ENCODE data around the gene SV2C. TPM values are rescaled to one million over a fixed set of nuclear protein-coding genes. Genes with fewer than 3 reads are reported as not detected.

The SV2C gene
- total and polyA plus RNA-seq, 7 donors = under 0.01 to 0.01 TPM; not detected in 5

DNA sequence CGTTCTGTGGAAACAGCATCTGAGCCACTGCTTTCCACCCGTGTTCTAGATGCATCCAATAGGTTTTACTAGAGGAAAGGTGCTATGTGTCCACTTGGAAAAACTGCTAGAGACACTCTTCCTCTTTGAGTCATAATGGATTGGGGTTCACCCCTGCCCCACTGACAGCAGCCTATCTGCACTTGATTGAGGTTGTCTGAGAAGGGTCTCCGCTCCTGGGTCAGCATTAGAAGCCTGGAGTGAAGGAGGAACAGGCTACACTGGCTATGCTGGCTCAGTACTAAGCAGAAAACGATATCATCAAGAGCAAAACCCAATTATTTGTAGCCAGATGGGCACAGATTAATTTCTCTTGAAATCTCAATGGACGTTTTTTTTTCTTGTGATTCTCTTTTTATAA, 167.3 kb downstream of the SV2C start:
- no peak overlapping the region for H3K4me3 ChIP-seq
- intact Hi-C loops (cut with DNase I) = no loop called here
- no peak for TF ChIP-seq CTCF (IDR thresholded peaks at IDR 0.05)
- H3K27me3 ChIP-seq (ENCODE audit: insufficient read depth in 3 of 3, low read length in 2 of 3) = peaks cover 0 to 4% (median 0%) of the 10 kb centered on the region in 3 donors
- WGBS, 3 donors = 58 to 62% (median 58%) methylated on average over 5 of the region's 5 CpGs
- DNase-seq (no peak), ATAC-seq (no peak)
- H3K27ac ChIP-seq = no peak overlapping the region
- no peaks in the 10 kb centered on the region for H3K9me3 ChIP-seq
- H3K36me3 ChIP-seq (ENCODE audit: insufficient read depth in 1 of 2, low read depth in 1 of 2) = no peaks in the 10 kb centered on the region
- no peaks in the 10 kb centered on the region for H3K4me1 ChIP-seq

DNA sequence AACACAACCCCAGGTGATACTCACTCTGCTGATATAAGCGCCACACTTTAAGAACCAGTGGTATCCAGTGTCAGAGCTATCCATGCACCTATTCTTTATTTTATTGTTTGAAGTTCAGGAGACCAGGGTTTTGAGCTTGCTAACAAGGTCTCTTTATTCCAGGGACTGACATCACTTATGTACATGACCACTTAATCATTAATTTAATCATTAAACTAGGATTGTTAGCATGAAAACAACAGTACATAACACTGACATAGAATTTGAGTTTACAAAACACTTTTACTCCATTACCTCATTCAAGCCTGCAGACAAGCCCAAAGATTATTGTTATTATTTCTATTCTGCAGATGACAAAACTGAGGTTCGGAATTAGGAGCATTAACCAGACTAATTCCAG, 168.5 kb downstream of the SV2C start:
- Histone ChIP-seq H3K4me3 (no peak overlapping the region), H3K27me3 (ENCODE audit: insufficient read depth in 3 of 3, low read length in 2 of 3) (peaks cover 0 to 4% (median 0%) of the 10 kb centered on the region in 3 donors), H3K27ac (no peak overlapping the region), H3K36me3 (ENCODE audit: insufficient read depth in 1 of 2, low read depth in 1 of 2) (no peaks in the 10 kb centered on the region), H3K9me3 (no peaks in the 10 kb centered on the region), H3K4me1 (no peaks in the 10 kb centered on the region)
- no peak for TF ChIP-seq CTCF (IDR thresholded peaks at IDR 0.05)
- WGBS, 3 donors = 88 to 93% (median 89%) methylated on average over 2 of the region's 2 CpGs
- ATAC-seq (no peak), DNase-seq (no peak)
- intact Hi-C loops (cut with DNase I) = no loop called here

DNA sequence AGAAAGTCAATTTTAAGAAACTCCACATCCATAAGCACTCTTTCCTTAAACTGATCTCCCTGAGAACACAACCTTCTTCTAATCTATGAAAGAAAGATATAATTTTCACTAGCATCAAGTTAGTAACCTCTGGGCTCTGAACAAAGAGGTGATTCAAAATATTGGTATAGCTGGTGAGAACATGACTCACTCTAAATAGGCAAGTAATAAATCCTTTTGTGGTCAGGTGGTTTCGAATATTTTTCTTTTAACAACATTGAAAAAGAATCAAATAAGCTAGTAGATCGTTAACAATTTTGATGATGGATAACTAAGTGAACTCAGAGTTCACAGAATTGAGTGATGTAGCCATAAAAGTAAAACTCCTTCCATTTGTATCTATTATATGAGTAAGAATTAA, 169.3 kb downstream of the SV2C start:
- H3K27me3 ChIP-seq (ENCODE audit: insufficient read depth in 3 of 3, low read length in 2 of 3) = peaks cover 0 to 4% (median 0%) of the 10 kb centered on the region in 3 donors
- no peaks in the 10 kb centered on the region for H3K4me1 ChIP-seq
- no peak overlapping the region for H3K4me3 ChIP-seq
- no peak for TF ChIP-seq CTCF (IDR thresholded peaks at IDR 0.05)
- H3K9me3 ChIP-seq = no peaks in the 10 kb centered on the region
- no peak overlapping the region for H3K27ac ChIP-seq
- DNase-seq = no peak
- WGBS, 3 donors = 74 to 84% (median 79%) methylated on average over 2 of the region's 2 CpGs
- ATAC-seq = no peak
- H3K36me3 ChIP-seq (ENCODE audit: insufficient read depth in 1 of 2, low read depth in 1 of 2) = no peaks in the 10 kb centered on the region
- intact Hi-C loops (cut with DNase I) = no loop called here

DNA sequence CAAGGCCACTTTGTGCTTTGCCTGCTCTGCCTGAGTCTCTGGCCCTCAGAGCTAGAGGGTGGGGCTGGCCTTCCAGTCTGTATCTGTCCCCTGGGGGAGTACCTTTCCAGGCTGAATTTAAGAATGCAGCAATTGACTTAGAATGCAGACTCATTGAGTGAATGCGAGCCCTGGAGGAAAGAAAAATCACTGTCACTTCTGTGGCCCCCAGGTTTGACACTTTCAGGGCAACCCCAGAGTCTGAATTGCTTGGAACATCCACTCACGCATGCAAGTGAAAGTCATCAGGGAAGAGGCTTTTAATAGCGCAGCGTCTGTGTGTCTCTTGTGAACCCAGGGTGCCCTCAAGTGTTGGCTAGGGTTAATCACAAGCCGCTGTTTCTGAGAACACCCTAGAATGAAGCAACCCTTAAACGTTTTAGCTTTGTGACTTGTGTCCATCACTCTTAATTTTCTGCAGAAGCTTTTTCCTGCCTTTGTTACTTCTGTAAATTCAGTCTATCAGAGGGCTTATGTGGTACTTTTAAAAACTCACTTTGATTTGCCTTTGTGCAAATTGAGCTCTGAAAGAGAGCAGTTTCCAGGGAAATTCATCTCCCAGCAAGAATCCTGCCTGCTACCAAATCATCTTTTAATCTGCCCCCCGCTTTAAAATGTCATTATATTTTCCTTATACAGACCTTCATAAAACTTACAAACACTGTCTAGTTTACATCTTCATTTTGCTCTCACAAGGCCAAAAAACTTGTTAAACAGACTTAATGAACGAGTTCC, 173.1 kb downstream of the SV2C start:
- DNase-seq = no peak
- Histone ChIP-seq H3K36me3 (ENCODE audit: insufficient read depth in 1 of 2, low read depth in 1 of 2) (no peaks in the 10 kb centered on the region), H3K27ac (no peak overlapping the region), H3K9me3 (no peaks in the 10 kb centered on the region), H3K27me3 (ENCODE audit: insufficient read depth in 3 of 3, low read length in 2 of 3) (peaks cover 0 to 4% (median 0%) of the 10 kb centered on the region in 3 donors), H3K4me3 (no peak overlapping the region), H3K4me1 (no peaks in the 10 kb centered on the region)
- 18 to 21% (median 20%) methylated on average over 8 of the region's 8 CpGs for WGBS, 3 donors
- peak; percentile 71 to 85 (median 76) for ATAC-seq
- peak; percentile 48 for TF ChIP-seq CTCF (IDR thresholded peaks at IDR 0.05)
- intact Hi-C loops (cut with DNase I) = no loop called here
